Dermis blood vessel endothelial cell (primary cell): ENCODE measurements around the gene GAMT. TPM values are rescaled to one million over a fixed set of nuclear protein-coding genes. Genes with fewer than 3 reads are reported as not detected.

Experiments
- DNase-seq: peaks from one replicate; pipeline ENCODE4 v3.0.0; 2010
- total RNA-seq: library from RNA; depleted of rRNA; stranded (reverse); fragments of >200 nt; gene quantifications from 2 replicates; pipeline ENCODE4 v1.2.3, GENCODE V29; 2014

The GAMT gene
- total RNA-seq, 1 donor from 2014 or later = 14.8 TPM

DNA sequence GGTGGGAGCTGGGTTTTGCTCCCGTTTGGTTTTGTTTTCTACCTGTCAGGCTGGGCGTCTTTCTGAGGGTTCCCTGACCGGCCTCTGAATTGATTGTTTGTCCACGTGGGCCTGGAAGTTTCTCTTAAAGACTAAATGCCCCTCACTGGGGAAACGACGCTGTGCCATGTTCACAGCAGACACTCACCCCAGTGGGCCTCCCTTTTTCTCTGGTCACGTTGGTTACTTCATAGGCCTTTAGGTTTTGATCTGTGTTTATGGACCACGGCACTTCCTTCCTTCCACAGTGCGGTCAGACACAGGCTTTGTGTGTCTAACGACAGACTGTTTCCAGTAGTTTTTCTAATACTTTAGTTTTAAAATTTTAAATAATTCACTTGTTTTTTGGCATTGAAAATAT is 37.7 kb downstream of the GAMT start:
- peak; percentile 51 for DNase-seq

GRCh38 chr19:1362387-1363257 is 38.7 kb downstream of the GAMT start:
- DNase-seq = no peak

DNA sequence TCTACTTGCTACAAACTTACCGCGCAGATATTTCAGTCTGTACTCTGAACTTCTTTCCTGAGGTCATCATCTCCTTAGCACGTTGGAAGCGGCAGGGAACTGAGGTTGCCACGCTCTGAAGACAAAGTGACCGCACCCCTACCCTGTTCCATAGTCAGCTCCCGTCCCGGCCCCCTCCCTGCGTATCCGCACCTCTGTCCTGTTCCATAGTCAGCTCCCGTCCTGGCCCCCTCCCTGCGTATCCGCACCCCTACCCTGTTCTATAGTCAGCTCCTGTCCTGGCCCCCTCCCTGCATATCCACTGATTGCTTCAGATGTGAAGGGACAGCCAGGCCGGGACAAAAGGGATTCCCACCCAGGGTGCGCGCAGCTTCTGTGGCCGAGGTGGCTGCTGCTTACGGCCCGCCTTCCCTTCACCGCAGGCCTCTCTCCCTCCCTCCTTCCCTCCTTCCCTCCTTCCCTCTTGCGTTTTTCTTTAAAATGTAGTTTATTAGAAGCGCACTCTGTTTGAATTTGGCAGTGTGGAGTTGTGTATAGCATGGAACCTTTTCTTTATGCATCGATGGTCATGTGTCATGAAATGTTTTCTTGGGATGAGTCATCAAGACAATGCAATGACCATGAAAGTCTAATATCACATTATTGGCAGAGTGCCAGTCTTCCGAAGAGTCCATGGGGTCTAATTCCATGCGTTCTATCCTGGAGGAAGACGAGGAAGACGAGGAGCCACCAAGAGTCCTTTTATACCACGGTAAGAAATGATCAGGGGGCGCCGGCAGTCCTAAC is 39.5 kb downstream of the GAMT start:
- peak; percentile 65 for DNase-seq

- peak; percentile 28 for DNase-seq
Observed at GRCh38 chr19:1360818-1361461, 40.4 kb downstream of the GAMT start.

DNA sequence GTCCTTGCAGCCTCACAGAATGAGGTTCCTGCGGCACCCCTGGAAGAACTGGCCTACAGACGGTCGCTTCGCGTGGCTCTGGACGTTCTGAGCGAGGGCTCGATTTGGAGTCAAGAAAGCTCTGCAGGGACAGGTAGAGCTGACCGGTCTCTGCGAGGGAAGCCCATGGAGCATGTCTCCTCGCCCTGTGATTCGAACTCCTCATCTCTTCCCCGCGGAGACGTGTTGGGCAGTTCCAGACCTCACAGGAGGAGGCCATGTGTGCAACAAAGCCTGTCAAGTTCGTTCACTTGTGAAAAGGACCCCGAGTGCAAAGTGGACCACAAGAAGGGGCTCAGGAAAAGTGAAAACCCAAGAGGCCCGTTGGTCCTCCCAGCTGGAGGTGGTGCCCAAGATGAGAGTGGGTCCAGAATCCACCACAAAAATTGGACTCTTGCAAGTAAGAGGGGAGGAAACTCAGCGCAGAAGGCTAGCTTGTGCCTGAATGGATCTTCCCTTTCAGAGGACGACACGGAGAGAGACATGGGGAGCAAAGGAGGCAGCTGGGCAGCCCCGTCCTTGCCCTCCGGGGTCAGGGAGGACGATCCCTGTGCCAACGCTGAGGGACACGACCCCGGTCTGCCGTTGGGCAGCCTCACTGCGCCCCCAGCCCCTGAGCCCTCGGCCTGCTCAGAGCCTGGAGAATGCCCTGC is 41.1 kb downstream of the GAMT start:
- no peak for DNase-seq

DNA sequence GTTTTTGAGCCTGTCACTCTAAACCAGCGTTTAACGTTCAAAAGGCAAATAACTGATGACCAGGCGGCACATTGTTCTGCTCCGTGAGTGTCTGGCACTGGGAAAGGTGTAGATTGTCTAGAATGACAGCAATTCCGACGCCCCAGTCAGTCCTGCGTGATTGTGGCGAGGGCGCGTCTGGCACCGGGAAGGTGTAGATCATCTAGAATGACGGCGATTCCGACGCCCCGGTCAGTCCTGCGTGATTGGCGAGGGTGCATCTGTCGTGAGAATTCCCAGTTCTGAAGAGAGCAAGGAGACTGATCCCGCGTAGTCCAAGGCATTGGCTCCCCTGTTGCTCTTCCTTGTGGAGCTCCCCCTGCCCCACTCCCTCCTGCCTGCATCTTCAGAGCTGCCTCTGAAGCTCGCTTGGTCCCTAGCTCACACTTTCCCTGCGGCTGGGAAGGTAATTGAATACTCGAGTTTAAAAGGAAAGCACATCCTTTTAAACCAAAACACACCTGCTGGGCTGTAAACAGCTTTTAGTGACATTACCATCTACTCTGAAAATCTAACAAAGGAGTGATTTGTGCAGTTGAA is 43.7 kb downstream of the GAMT start:
- DNase-seq = no peak

DNA sequence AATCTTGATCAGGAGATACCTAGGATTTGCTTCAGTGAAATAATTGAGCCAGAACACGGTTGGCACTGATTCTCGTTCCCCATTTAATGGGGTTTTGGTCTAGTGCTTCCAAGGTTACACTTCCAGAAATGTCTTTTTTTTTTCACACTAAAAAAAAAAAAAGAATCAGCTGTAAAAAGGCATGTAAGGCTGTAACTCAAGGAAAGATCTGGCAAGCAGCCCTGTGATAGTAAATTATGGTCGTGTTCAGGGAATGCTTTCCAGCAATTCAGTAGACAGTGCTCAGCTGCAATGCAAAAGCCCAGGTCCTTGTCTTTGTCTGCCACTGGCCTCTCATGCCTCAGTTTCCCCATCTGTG is 44.9 kb downstream of the GAMT start:
- DNase-seq = no peak

DNA sequence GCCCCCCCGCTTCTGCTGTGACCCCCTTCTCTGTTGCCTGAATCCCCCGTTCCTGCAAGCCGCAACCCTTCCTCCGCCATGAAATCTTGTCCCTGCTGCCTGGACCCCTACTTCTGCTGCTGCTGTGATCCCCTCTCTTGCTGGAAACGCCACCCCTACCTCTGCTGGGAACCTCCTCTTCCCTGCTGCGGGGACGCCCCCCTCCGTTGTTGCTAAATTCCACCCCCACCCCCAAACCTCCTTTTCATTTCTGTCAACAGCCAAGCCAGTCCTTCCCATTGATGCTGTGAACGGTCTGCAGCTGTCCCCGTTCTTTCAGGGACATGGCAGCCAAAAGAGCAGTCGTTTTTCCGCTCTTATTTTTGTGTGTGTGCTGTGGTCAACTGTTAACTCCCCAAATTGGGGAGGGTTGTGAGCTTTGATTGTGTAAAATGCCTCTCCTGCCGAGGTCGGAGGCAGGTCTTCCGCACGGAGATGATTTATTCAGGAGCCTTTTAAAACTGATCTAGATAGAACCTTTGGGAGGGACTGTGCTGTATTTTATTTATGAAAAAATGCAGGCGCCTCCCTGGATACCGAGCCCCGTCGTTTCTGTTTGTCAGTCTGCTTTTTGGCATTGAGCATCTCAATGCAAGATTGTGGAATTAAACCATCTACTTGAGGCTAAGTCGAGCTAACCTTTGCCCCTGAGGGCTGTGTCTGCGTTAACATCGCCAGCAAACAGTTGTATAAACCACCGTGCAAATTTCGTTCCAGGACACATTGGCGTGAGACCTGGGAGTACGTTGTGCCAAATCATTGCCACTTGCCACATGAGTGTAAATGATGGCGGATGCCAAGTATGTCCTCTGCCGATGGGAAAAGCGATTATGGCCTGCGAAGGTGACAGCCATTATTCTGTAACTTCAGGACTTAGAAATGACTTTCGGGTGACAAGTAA is 45.5 kb downstream of the GAMT start:
- DNase-seq = no peak

DNA sequence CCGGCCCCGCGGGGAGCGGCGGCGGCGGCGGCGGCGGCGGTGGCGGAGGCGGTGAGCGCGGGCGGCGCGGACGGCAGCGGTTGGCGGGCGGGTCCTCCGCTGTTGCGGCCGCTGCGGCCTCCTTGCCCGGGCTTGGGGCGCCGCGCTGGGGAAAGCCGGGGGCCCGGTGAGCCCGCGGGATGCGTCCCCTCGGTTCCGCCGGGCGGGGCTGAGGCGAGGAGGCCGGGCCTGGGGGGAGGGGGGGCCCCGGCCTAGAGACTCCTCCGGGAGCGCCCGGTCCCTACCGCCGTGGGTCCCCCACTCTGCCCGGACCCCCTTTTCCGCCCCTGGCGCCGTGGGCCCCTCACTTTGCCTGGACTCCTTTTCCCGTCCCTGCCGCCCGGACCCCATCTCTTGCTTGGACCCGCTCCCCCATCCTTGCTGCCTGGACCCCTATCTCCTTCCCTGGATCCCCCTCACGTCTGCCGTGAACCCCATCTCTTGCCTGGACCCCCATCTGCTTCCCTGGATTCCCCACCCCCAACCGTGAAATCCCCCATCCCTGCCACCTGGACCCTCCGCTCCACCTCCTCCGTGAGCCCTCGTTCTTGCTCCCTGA is 46.3 kb downstream of the GAMT start:
- no peak for DNase-seq

GRCh38 chr19:1353144-1353543 is 48.2 kb downstream of the GAMT start:
- DNase-seq = no peak

DNA sequence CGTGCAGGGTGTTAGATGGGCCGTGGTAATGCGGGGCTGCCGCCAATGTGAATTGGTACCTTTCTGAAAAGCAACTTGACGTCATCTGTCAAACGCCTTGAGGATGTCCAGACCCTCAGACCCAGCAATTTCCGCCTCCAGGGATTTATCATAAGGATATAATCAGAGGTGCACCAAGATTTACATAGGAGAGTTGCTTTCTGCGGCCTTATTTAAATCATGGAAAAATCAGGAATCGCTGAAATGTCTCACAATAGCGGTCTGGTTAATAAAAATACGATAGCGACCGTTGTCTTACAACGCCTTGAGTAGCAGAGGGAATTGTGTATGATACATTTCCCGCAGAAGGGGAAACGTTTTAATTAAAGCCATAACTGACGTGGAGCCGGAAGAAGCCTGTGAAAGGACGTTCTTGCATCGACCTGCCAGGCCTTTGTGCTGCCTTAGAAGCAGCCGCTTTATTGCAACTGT is 49.9 kb downstream of the GAMT start:
- DNase-seq = no peak

DNA sequence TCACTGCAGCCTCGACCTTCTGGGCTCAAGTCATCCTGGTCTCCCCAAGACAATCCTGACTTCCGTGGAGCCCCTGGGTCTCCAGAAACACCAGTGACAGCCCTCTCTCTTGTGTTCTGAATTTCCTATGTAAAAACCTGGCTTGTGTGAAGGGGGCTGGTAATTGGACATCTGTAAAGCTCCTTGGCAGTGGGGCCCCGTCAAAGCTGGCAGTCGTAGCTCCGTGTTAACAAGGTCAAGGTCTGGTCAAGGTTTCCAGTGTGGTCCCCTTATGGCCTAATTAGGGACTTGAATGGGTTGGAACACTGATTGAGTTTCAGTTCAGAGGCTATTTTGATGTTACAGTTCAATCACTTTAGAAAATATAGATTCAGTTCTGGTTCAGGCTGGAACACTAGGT is 50.5 kb downstream of the GAMT start:
- DNase-seq = no peak

- no peak for DNase-seq
Observed at GRCh38 chr19:1349211-1349610, 52.1 kb downstream of the GAMT start.

Other genes starting within 250 kb of the GAMT start
- gene SBNO2, start 227.3 kb downstream of the GAMT start, total RNA-seq = 37.1 and 52.2 TPM in 2 replicates
- 107 and 108 TPM in 2 replicates for gene STK11, start 195.8 kb downstream of the GAMT start, total RNA-seq
- 2.7 and 2.8 TPM in 2 replicates for gene CBARP, start 163.5 kb downstream of the GAMT start, total RNA-seq
- gene ATP5F1D, start 159.8 kb downstream of the GAMT start, total RNA-seq = 19.9 and 31.1 TPM in 2 replicates
- 22.1 and 27.9 TPM in 2 replicates for gene MIDN, start 153.0 kb downstream of the GAMT start, total RNA-seq
- 83.1 and 192 TPM in 2 replicates for gene CIRBP, start 132.2 kb downstream of the GAMT start, total RNA-seq
- 22.0 and 25.0 TPM in 2 replicates for gene FAM174C, start 126.0 kb downstream of the GAMT start, total RNA-seq
- not detected in 2 replicates for gene EFNA2, start 115.7 kb downstream of the GAMT start, total RNA-seq
- gene NDUFS7, start 17.6 kb downstream of the GAMT start, total RNA-seq = 98.8 and 104 TPM in 2 replicates
- gene DAZAP1, start 6.0 kb upstream of the GAMT start, total RNA-seq = 58.0 and 104 TPM in 2 replicates
- 380 and 637 TPM in 2 replicates for gene RPS15, start 36.9 kb upstream of the GAMT start, total RNA-seq
- 0.23 and 0.34 TPM in 2 replicates for gene APC2, start 48.6 kb upstream of the GAMT start, total RNA-seq
- gene C19orf25, start 77.7 kb upstream of the GAMT start, total RNA-seq = 22.0 and 28.1 TPM in 2 replicates
- 0.68 and 1.1 TPM in 2 replicates for gene PCSK4, start 88.8 kb upstream of the GAMT start, total RNA-seq
- 0.34 and 1.0 TPM in 2 replicates for gene REEP6, start 89.6 kb upstream of the GAMT start, total RNA-seq
- 0.19 TPM in 1 of 2 replicates, not detected in the other for gene ADAMTSL5, start 111.5 kb upstream of the GAMT start, total RNA-seq
- not detected in 2 replicates for gene PLK5, start 122.5 kb upstream of the GAMT start, total RNA-seq
- gene MEX3D, start 166.8 kb upstream of the GAMT start, total RNA-seq = 82.4 and 121 TPM in 2 replicates
- gene MBD3, start 191.3 kb upstream of the GAMT start, total RNA-seq = 119 and 194 TPM in 2 replicates
- 48.8 and 62.1 TPM in 2 replicates for gene UQCR11, start 203.9 kb upstream of the GAMT start, total RNA-seq